ENCODE measurements around the gene ENTPD2.

Gene ENTPD2

DNA sequence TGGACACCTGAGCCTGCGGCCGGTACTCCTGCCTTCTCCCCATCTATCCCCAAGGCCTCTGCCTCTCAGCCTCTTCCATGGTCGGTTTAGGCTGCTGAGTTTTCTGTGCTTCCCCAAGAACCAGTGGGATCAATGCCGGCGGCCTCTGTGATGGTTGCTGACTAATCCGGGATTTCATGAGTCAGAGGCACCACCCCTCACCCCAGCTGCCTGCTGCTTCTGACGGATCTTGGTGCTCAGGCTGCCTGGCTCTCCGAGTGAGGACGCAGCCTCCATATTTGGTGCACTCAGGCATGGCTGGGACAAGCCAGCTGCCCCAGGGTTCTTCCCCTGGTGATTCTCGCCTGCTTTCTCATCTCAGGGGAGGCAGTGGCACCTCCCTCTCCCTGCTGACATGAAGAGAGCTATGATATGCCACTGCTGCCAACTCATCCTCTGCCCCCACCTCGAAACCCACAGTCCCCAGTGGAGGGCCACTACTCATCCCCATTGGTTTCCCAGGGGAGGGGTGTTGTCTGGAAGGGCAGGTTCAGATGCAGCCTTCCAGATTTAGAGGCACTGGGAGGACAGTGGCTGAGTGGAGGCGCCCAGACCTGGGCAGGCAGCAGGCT lies 29.6 kb upstream of the ENTPD2 start:
- no peak overlapping the region for H3K27ac ChIP-seq
- no peak for TF ChIP-seq CTCF (conservative IDR thresholded peaks at IDR 0.05)
- no peak for TF ChIP-seq ZFX (IDR thresholded peaks at IDR 0.05)

DNA sequence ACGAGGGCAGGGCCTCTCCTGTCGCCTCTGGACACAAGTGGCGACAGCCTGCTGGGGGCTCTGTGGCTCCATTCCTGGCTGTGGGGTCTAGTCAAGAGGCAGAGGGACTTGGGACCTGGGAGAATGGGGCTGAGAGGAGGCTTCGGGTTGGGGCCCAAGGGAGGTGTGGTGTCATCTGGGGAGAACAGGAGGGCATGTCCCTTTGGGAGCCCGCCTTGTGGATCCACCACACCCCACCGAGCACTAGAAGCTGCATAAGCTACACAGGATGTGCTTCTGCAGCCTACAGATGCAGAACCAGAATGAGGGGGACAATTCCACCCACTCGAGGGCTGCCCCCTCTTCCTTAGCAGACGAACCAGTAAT lies 29.0 kb upstream of the ENTPD2 start:
- no peak overlapping the region for H3K27ac ChIP-seq
- TF ChIP-seq ZFX (IDR thresholded peaks at IDR 0.05): no peak
- TF ChIP-seq CTCF (conservative IDR thresholded peaks at IDR 0.05): no peak

DNA sequence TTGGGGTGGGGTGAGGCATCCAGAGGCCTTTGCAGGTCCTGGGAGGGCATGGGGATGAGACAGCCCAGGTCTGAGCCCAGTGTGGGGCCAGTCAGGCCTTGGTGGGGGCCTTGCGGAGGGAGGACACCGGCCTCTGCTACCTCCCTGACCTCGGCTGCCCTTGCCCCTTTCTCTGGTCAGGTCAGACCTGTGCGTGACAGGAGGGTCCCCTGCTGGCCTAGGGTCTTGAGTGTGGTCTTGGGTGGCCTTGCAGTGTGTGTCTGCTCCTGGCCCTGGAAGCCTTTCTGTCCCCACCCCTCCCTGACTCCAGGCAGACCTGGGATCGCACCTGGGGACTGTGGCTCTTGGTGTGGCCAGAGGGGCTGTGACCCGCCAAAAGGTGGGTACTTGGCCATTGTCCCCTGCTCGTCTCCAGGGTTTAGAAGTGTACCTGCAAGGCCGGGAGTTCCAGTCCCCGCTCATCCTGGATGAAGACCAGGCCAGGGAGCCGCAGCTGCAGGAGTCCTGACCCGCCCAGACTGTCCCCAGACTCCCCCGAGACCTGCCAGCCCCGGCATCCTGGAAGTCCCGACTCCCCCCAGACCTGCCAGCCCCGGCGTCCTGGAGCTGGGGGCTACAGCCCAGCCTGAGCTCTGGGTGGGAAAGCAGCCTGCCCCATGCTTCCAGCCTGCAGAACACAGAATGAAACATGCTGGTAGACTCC lies 28.5 kb upstream of the ENTPD2 start:
- TF ChIP-seq CTCF (conservative IDR thresholded peaks at IDR 0.05): no peak
- no peak for TF ChIP-seq ZFX (IDR thresholded peaks at IDR 0.05)
- H3K27ac ChIP-seq: no peak overlapping the region

- no peak for TF ChIP-seq ZFX (IDR thresholded peaks at IDR 0.05)
- TF ChIP-seq CTCF (conservative IDR thresholded peaks at IDR 0.05): no peak
- H3K27ac ChIP-seq: no peak overlapping the region
Observed at GRCh38 chr9:137080260-137081122, 26.6 kb upstream of the ENTPD2 start.

DNA sequence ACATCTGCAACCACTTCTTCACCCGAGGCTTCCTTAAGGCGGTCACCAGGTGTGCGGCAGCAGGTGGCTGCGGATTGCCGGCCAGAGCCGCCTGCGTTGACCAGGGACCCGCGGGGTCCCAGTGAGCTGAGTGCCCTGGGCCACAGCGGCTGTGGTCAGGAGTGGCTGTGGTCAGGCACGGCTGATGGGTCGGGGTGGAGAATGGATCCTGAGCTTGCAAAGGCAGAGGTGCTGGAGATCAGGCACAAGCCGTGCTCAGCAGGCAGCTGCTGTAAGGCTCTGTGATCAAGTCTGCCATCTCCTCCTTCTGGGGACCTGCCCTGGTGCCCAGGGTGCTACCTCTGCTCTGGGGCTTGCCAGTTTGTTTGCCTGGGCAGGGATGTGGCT lies 25.5 kb upstream of the ENTPD2 start:
- H3K27ac ChIP-seq: no peak overlapping the region
- TF ChIP-seq CTCF (conservative IDR thresholded peaks at IDR 0.05) (no peak), ZFX (IDR thresholded peaks at IDR 0.05) (no peak)

DNA sequence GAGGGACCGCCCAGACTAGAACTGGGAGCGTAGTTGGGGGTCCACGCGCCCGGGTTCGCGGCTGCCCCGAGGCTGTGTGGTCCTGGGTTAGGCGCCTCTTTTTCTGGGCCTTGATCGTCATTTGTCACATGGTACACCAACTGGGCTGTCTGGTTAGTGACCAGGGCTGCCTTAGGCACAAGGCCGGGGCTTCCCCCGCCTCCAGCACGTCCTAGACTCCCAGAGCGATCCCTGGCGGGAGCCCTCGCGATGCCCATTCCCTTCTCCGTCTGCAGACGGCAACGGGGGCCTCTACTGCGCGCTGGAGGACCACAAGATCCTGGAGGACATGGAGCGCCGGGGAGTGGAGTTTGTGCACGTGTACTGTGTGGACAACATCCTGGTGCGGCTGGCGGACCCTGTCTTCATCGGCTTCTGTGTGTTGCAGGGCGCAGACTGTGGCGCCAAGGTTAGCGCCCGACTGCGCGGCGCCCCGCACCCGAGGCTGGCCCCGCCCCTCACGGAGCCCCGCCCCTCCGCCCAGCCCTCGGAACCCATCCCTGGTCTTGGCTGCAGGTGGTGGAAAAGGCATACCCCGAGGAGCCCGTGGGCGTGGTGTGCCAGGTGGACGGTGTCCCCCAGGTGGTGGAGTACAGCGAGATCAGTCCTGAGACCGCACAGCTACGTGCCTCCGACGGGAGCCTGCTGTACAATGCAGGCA lies 25.0 kb upstream of the ENTPD2 start:
- TF ChIP-seq ZFX (IDR thresholded peaks at IDR 0.05): no peak
- no peak for TF ChIP-seq CTCF (conservative IDR thresholded peaks at IDR 0.05)
- H3K27ac ChIP-seq: no peak overlapping the region; the same call in 1 of the 2 replicates
